GM11168 (cell line): ENCODE results near the gene GAP43.

Experiments
- in situ Hi-C: fragments of 300-500 bp; cut with MboI; formaldehyde crosslinking; loops from one replicate; pipeline ENCODE4 v1.12.0; 2022; ENCODE audit warnings: low sequenced_read_pairs; ENCODE audit not compliant: unreplicated experiment

Gene GAP43

GRCh38 chr3:115626721-115627120 lies 3.4 kb downstream of the GAP43 start:
- in situ Hi-C loops = no loop called here

DNA sequence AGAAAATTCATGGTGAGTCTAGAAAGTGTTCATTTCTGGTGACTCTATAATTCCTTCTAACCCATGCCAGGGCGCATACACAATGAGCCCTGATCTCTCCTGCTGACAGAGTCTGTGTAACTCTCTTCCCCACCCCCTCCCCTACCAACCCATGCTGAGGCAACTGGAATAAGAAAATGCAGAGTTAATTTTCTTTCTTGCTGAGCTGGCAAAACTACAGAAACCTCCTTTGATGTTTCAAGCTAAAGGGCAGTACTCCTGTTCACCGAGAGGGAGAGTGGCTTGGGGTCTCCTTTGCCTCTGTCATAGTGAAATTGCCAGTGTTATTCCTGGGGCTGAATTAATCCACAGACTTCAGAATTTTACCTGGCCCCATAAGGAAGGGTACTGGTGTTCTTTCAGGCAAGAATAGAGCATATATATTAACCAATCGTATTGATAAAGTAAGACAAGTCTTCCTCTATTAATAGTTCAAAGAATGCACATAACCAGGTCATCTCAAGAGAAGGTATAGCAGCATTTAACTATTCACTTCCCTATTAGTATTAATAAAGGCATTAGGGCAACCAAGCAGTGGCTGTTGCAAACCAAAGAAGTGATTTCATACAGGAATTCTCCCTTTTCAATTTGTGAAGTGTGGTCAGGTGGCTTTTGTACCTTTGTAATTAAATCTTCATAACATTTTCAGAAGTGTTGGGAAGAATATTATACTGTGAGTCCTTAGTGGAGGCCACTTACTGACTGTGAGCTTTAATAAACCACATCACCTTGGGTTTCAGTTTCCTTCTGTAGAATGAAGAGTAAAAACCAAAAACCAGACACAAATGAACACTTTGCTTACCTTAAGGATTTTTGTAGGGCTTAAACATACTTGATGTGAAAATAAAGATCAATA lies 4.1 kb downstream of the GAP43 start:
- in situ Hi-C loops = no loop called here

- in situ Hi-C loops = no loop called here
These were observed 4.7 kb downstream of the GAP43 start for GRCh38 chr3:115628075-115628412.

- in situ Hi-C loops = no loop called here
These were observed 7.5 kb downstream of the GAP43 start for GRCh38 chr3:115630850-115631249.

DNA sequence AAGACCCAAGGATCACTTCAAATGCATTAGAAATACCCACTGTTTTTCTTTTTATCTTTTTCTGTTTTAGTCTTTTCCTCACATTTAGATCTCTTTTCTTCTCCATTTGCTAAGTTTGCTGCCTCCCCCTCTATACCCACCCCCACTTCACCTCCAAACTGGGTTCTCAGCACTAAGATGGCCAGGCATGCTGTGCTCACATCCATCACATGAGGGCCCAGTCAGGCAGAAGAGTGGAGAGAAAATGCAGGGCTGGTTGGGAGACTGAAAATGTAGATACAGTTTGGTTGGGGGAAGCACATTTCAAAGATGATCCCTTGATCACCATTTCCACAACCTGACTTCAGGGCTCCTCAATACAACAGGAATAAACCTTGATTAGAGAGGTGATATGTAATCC lies 8.7 kb downstream of the GAP43 start:
- in situ Hi-C loops = no loop called here

- in situ Hi-C loops = no loop called here
These were observed 10.2 kb downstream of the GAP43 start for GRCh38 chr3:115633467-115633866.

DNA sequence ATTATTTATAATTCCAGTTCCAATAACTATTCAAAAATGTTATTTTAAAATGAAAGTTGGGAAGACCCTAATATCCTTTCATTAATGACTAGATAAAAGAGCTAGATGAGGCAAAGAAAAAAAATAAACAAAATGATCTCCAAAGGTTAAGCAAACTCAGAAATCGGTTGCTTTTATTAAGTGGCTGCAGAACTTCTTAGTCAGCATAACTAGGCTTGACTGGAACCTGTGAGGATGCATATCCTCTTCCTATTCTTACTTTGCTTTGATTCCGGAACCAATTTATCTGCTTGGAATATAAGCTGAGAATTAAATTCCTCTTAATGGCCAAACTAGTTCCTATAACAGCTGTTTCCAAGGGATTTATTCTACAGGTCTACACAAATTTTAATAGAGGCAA lies 10.7 kb downstream of the GAP43 start:
- in situ Hi-C loops = no loop called here

DNA sequence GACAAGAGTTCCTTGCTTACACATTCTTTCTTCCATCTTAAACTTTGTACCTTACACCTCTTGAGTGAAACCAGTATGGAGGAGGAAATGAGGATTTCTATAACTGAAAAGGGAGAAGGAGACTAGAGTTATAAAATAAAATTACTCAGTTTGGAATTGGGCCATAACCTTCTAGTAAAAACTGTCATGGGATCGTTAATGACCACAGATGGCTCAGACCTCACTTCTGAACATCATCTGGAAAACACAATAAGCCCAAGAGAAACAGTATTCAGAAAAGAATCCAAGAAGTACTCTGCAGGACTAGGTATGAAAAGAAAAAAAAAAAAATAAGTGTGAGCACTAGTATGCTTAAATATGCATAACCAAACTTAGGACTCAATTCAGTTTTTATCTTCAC lies 12.1 kb downstream of the GAP43 start:
- in situ Hi-C loops = no loop called here

- in situ Hi-C loops = no loop called here
These were observed 14.9 kb downstream of the GAP43 start for GRCh38 chr3:115638241-115638640.

- in situ Hi-C loops = no loop called here
These were observed 15.7 kb downstream of the GAP43 start for GRCh38 chr3:115638991-115639390.

GRCh38 chr3:115644391-115644790 lies 21.1 kb downstream of the GAP43 start:
- in situ Hi-C loops = no loop called here

DNA sequence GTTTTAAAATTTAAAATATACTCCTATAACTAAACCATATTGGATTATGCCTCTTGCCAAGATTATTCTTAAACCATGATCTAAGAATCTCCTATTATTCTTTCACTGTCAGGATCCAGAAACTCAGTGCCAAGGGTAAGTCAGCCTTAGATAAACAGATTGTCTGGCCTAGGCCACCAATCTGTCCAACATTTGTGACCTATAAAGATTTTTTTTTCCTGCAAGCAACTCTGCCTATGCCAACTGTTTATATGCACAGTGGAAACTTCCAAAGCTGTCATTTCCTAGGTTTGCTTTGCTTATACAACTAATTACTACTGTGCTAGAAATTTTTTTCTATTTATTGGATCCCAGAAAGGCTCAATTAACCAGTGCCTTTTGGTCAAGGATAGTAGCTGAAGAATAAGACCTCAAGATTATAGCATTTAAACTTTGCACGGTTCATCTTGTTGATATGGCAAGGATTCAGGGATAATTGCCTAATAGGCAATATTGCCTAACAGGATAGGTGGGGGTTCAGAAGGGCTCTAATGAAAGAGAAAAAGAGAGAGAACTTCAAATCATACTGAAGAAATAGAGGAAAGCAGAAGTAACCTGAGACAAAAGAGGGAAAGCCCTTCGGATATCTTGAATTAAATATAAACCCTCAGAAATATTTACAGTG lies 22.8 kb downstream of the GAP43 start:
- in situ Hi-C loops = no loop called here

- in situ Hi-C loops = no loop called here
These were observed 25.2 kb downstream of the GAP43 start for GRCh38 chr3:115648559-115648958.

- in situ Hi-C loops = no loop called here
These were observed 27.8 kb downstream of the GAP43 start for GRCh38 chr3:115651087-115651486.

DNA sequence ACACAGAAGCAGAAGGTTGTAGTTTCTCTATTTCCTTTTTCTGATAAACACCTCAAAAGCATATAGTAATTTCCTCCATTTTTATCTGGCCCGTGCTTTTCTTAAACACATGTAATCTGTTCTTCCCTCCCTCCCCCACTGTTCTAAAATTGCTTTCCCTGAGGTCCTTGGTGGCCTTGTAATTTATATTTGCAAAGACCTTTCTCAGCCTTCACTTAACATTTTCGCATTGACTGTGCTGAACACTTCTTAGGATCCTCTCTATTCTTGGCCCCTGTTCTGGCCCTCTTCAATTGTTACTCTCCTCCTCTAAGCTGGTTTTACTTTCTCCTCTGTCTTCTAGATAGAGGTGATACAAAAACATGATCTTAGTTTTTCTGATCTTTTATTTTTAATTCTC lies 28.3 kb downstream of the GAP43 start:
- in situ Hi-C loops = no loop called here

DNA sequence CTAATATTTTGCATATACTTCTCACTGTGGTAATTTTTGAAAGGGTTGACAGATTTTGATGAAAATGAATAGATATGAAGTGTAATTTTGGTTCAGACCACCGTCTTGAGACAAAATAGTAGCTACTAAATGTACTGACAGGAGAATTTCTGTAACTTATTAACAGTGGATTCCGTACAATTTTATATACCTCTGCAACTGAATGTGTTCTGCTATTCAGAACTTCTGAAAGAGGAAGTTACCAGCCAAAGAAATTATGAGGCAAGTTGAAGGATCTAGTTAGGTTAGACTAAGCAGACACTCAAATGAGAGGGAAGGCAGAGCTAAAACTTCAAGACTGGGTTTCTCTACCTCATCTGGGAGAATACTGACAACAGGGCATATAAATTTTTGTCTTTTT lies 29.4 kb downstream of the GAP43 start:
- in situ Hi-C loops = no loop called here

DNA sequence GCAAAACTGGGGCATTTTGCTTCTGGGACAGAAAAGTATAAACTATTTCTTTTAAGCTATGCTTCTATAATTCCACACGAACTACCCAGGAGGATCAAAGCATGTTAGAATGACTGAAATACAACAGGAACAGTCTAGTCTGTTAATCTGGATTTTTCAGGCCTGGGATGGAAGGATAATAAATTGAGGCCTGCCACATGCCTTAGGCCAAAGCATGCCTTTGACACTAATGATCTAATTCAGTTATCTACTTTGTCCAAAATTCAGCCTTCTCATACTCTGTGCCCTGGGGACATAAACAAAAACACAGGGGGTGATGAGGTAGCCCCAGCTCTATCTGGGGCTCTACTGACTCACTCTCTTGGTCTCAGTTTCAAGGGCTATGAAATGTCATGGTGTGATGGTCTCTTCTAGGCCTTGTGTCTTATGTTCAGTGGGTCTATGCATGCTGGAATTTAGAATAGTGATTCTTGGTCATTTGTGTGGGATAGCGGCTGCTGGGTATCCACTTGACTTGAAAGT lies 32.5 kb downstream of the GAP43 start:
- in situ Hi-C loops = no loop called here

- in situ Hi-C loops = no loop called here
These were observed 33.9 kb downstream of the GAP43 start for GRCh38 chr3:115657168-115657567.

DNA sequence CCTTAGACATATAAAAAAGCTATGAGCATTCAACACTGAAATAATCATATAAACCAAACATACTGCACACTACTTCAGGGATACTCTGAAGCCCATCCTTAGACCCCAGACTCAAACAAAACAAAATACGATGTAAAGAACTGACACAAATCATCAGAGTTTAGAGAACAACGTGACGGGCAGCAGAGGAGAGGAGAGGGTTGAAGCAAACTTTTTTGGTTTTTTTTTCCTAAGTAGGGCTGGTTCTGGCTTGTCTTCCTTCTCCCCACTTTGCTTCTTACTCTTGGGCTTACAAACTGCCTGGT lies 34.7 kb downstream of the GAP43 start:
- in situ Hi-C loops = no loop called here

GRCh38 chr3:115658337-115659181 lies 35.2 kb downstream of the GAP43 start:
- in situ Hi-C loops = no loop called here
